Neuronal stem cell (in vitro differentiated cells): ENCODE data around the gene ARMH3.

Experiments
- DNase-seq: peaks from one replicate; pipeline ENCODE4 v3.0.0-alpha.2; 2013; ENCODE audit warnings: low spot score
- H2AFZ ChIP-seq: one replicate; pipeline ENCODE4 v1.6.1; 2013; ENCODE audit warnings: mild to moderate bottlenecking, low read length, inconsistent platforms
- H2AK5ac ChIP-seq: 2 replicates; pipeline ENCODE4 v1.6.1; 2013; ENCODE audit warnings: low read depth, mild to moderate bottlenecking, inconsistent platforms, low read length, moderate library complexity, mixed read lengths
- H2BK120ac ChIP-seq: 2 replicates; pipeline ENCODE4 v1.6.1; 2013; ENCODE audit warnings: low read depth, mild to moderate bottlenecking, inconsistent platforms, low read length, moderate library complexity, mixed read lengths
- H2BK12ac ChIP-seq: one replicate; pipeline ENCODE4 v1.6.1; 2013; ENCODE audit warnings: low read length, inconsistent platforms
- H2BK15ac ChIP-seq: 2 replicates; pipeline ENCODE4 v1.6.1; 2013; ENCODE audit warnings: mild to moderate bottlenecking, low read length, inconsistent platforms, mixed read lengths
- H2BK5ac ChIP-seq: one replicate; pipeline ENCODE4 v1.6.1; 2013; ENCODE audit warnings: inconsistent platforms, mild to moderate bottlenecking, low read length, moderate library complexity
- H3K14ac ChIP-seq: one replicate; pipeline ENCODE4 v1.6.1; 2013; ENCODE audit warnings: low read length, inconsistent platforms
- H3K18ac ChIP-seq: 2 replicates; pipeline ENCODE4 v1.6.1; 2013; ENCODE audit warnings: low read length, inconsistent platforms
- H3K23ac ChIP-seq: 2 replicates; pipeline ENCODE4 v1.6.1; 2013; ENCODE audit warnings: low read depth, mild to moderate bottlenecking, mixed read lengths, low read length, inconsistent platforms; ENCODE audit not compliant: poor library complexity
- H3K27ac ChIP-seq: replicated peaks from 3 replicates; pipeline ENCODE4 v1.5.1; 2013; ENCODE audit warnings: low read length, inconsistent platforms
- H3K27me3 ChIP-seq, 3 experiments: 2 replicates each; pipeline ENCODE4 v1.6.1; 2013; ENCODE audit warnings: low read length in 3 of 3, mild to moderate bottlenecking in 2 of 3, inconsistent platforms in 1 of 3, low read depth in 1 of 3, mixed read lengths in 1 of 3, moderate library complexity in 1 of 3; ENCODE audit not compliant: control insufficient read depth in 3 of 3, insufficient read depth in 3 of 3
- H3K36me3 ChIP-seq, 2 donors: replicated peaks in 1 of 2; 2 replicates each; pipeline ENCODE4 v1.6.1; 2013; ENCODE audit warnings: low read length in 2 of 2; ENCODE audit not compliant: control insufficient read depth in 2 of 2, insufficient read depth in 2 of 2
- H3K4ac ChIP-seq: 2 replicates; pipeline ENCODE4 v1.6.1; 2013; ENCODE audit warnings: inconsistent platforms, mild to moderate bottlenecking, low read length, moderate library complexity
- H3K4me1 ChIP-seq, 2 donors: 1 replicate in 1 of 2; 2 replicates in 1 of 2; pipeline ENCODE4 v1.6.1; 2013; ENCODE audit warnings: low read length in 2 of 2, low read depth in 1 of 2; ENCODE audit not compliant: control insufficient read depth in 2 of 2, insufficient read depth in 1 of 2
- H3K4me2 ChIP-seq: one replicate; pipeline ENCODE4 v1.6.1; 2013; ENCODE audit warnings: mild to moderate bottlenecking, low read length, inconsistent platforms; ENCODE audit not compliant: insufficient read depth, poor library complexity, severe bottlenecking
- H3K4me3 ChIP-seq, 2 donors: 2 replicates each; pipeline ENCODE4 v1.5.1; 2013; ENCODE audit warnings: low read length in 2 of 2, mild to moderate bottlenecking in 2 of 2, inconsistent platforms in 1 of 2, moderate library complexity in 1 of 2
- H3K79me1 ChIP-seq: one replicate; pipeline ENCODE4 v1.6.1; 2013; ENCODE audit warnings: low read depth, mild to moderate bottlenecking, inconsistent platforms, low read length, moderate library complexity
- H3K9ac ChIP-seq: one replicate; pipeline ENCODE4 v1.6.1; 2013; ENCODE audit warnings: mild to moderate bottlenecking, low read depth, low read length, inconsistent platforms; ENCODE audit not compliant: poor library complexity
- H3K9me3 ChIP-seq, 2 donors: replicated peaks in 1 of 2; 2 replicates each; pipeline versions ENCODE3 to v1.6.1; 2013; ENCODE audit warnings: low read length in 2 of 2, mild to moderate bottlenecking in 2 of 2, inconsistent platforms in 1 of 2, low read depth in 1 of 2, mixed read lengths in 1 of 2, moderate library complexity in 1 of 2; ENCODE audit not compliant: control insufficient read depth in 2 of 2, insufficient read depth in 1 of 2
- H4K8ac ChIP-seq: one replicate; pipeline ENCODE4 v1.6.1; 2013; ENCODE audit warnings: low read depth, mild to moderate bottlenecking, inconsistent platforms, low read length, moderate library complexity
- H4K91ac ChIP-seq: one replicate; pipeline ENCODE4 v1.6.1; 2013; ENCODE audit warnings: low read length, low read depth, mild to moderate bottlenecking, inconsistent platforms; ENCODE audit not compliant: poor library complexity
- WGBS, 2 donors: extraction: QIAGEN DNeasy Blood & Tissue Kit; methylation state at CpG; one replicate each; pipeline ENCODE4 v1.1.7; 2013; ENCODE audit warnings: missing lambda C conversion rate in 2 of 2, mixed read lengths in 1 of 2; ENCODE audit not compliant: insufficient read length in 2 of 2, insufficient replicate concordance in 1 of 2; ENCODE audit errors: extremely low coverage in 2 of 2; 5-methylcytosine and 5-hydroxymethylcytosine counted together

ARMH3 gene

DNA sequence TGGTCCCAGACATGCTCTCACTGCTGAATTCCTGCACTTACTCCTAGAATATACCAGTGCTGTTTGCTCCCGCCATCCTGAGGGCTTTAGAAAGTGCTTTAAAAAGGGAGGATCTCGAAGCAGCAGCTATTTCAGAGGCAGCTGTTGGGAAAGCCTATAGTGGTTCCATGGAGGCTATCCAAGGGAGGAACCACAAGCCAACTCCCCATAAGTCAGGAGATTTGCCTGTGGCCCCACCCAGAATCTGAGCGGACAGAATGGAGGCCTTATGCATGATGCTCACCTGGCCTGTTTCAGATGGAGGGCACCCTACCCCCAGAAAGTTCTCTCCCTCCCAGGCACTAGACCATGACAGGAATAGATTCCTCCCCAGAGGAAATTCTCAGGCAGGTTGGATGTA, 210.1 kb downstream of the ARMH3 start:
- Histone ChIP-seq H3K27ac (no peak overlapping the region), H2BK15ac (no peak overlapping the region), H3K18ac (no peak overlapping the region), H3K4ac (no peak overlapping the region), H4K8ac (no peak overlapping the region), H3K4me3 (no peak overlapping the region), H2AFZ (no peak overlapping the region), H2BK5ac (no peak overlapping the region), H3K36me3 (no peaks in the 10 kb centered on the region), H3K9ac (no peak overlapping the region), H3K14ac (no peak overlapping the region), H3K79me1 (no peaks in the 10 kb centered on the region), H3K4me2 (no peak overlapping the region), H4K91ac (no peak overlapping the region), H2AK5ac (no peak overlapping the region), H3K4me1 (peaks cover 6 to 12% of the 10 kb centered on the region in 2 donors), H3K23ac (no peak overlapping the region), H2BK12ac (no peak overlapping the region), H3K27me3 (peaks cover 0 to 19% (median 0%) of the 10 kb centered on the region in 3 experiments), H2BK120ac (no peak overlapping the region), H3K9me3 (no peaks in the 10 kb centered on the region)
- DNase-seq = no peak
- WGBS, 2 donors = no CpG with 5 or more reads among the region's 3 CpGs

DNA sequence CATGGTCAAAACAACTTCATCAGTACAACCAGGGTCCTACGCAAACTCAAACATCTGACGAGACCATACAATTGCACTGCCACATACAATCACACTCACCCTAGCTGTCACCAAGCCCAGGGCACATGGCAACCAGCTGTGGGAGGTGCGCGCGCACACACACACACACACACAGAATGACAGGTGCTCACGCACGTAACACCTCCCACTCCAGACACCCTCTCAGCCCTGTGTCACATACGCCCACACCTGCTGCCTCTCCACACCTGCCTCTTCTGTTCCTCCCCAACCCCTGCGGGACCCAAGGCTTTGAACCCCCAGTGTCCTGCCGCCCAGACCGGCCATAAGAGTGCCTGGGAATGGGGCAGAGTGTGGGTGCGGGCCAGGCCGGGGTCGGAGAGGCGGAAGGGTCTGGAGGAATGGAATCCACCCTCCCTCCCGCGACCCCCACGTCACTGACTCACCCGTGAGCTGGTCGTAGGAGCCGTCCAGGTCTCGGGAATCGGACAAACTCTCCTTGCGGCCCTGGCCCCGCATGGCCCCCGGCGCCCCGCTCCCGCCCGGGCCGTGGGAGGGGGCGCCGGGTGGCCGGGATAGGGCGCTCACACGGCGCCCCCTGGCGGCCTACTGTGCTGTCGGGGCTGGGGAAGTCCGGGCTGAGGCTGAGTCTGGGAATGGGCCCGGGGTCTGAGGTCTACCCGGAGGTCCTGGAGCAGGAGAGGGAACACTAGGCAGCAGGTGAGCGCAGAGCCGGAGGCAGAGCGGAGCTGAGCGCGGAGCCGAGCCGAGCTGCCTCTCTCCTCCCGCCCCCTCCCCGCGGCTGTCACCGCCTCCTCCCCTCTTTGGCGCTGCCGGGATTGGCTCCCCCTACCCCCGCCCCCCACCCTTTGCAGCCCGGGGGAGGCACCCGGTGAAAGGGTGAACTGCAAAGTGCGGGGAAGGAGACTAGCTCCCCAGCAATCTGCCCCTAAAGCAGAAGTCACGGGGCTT, 212.6 kb downstream of the ARMH3 start, which contains the start of gene KCNIP2:
Gene KCNIP2, minus strand, starts transcription at position 769 of the 990 bp plus-strand sequence. Its CDS starts 232 bp downstream, at position 537.
- Histone ChIP-seq H3K79me1 (no peaks in the 10 kb centered on the region), H3K4me1 (peaks cover 16 to 17% of the 10 kb centered on the region in 2 donors), H3K36me3 (no peaks in the 10 kb centered on the region), H2BK12ac (peak within 1 kb of the TSS; percentile 52), H4K8ac (no peak within 1 kb of the TSS), H3K4me3 (peak within 1 kb of the TSS in 1 of 2 donors; percentile 73), H2BK5ac (no peak within 1 kb of the TSS), H2BK120ac (no peak within 1 kb of the TSS), H2BK15ac (no peak within 1 kb of the TSS), H2AFZ (no peak within 1 kb of the TSS), H3K14ac (no peak within 1 kb of the TSS), H3K18ac (peak within 1 kb of the TSS; percentile 54), H3K4ac (no peak within 1 kb of the TSS), H3K27me3 (peaks cover 0 to 19% (median 0%) of the 10 kb centered on the region in 3 experiments), H2AK5ac (no peak within 1 kb of the TSS), H3K27ac (no peak within 1 kb of the TSS), H3K4me2 (peak within 1 kb of the TSS; percentile 60), H4K91ac (no peak within 1 kb of the TSS), H3K23ac (peak within 1 kb of the TSS; percentile 78), H3K9ac (peak within 1 kb of the TSS; percentile 54), H3K9me3 (no peaks in the 10 kb centered on the region)
- WGBS, 2 donors = no CpG with 5 or more reads among the region's 60 CpGs
- no peak for DNase-seq

- Histone ChIP-seq H2AK5ac (no peak overlapping the region), H3K14ac (no peak overlapping the region), H2BK12ac (no peak overlapping the region), H2BK120ac (no peak overlapping the region), H3K27me3 (peaks cover 0 to 19% (median 0%) of the 10 kb centered on the region in 3 experiments), H4K8ac (no peak overlapping the region), H3K18ac (no peak overlapping the region), H2BK15ac (no peak overlapping the region), H3K4me1 (peaks cover 16 to 17% of the 10 kb centered on the region in 2 donors), H3K27ac (no peak overlapping the region), H2AFZ (no peak overlapping the region), H3K4me3 (no peak overlapping the region), H2BK5ac (no peak overlapping the region), H3K23ac (no peak overlapping the region), H3K9me3 (no peaks in the 10 kb centered on the region), H3K36me3 (no peaks in the 10 kb centered on the region), H3K9ac (no peak overlapping the region), H3K4ac (no peak overlapping the region), H3K79me1 (no peaks in the 10 kb centered on the region), H4K91ac (no peak overlapping the region), H3K4me2 (no peak overlapping the region)
- no peak for DNase-seq
These were observed 214.1 kb downstream of the ARMH3 start for GRCh38 chr10:101841826-101842225.

DNA sequence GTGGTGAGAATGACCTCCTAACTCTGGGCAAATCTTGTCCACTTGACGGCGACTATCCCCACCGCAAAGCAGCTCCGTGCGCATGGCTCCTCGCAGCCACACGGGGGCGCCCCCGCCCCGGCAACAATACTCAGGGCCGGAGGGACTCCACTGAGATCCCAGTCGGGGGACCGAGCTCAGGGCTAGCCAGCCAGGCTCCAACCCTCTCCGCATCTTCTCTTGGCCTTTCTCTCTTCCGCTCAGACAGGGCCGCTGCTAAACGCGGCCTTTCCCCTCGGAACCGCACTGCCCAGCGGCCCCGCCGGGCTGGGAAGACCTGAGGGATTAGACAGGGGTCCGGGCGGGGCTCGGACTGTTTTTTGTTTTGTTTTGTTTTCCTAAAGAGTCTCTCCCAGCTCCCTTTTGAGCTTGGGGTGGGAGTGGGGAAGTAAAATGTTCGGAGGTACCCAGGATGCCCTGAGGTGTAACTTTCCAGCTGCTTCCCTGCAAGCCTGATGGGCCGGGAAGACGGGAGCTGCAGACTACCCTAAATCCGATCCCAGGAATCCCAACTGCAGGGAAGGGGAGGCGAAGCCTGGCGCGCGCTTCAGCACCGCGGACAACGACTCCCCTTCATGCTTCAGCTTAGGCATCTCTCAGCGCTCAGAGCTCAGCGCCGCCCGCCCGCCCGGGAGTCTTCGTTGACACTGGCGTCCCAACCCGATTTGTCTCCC, 215.1 kb downstream of the ARMH3 start:
- WGBS, 2 donors = no CpG with 5 or more reads among the region's 46 CpGs

More for the DNA sequence above, 215.1 kb downstream of the ARMH3 start:
- DNase-seq = peak; percentile 88
- H3K9ac ChIP-seq = no peak overlapping the region
- H2BK120ac ChIP-seq = no peak overlapping the region
- peak overlapping the region; percentile 75 for H3K4me2 ChIP-seq
- no peak overlapping the region for H2BK12ac ChIP-seq
- no peak overlapping the region for H4K91ac ChIP-seq
- H2BK5ac ChIP-seq = no peak overlapping the region
- no peaks in the 10 kb centered on the region for H3K9me3 ChIP-seq
- H3K36me3 ChIP-seq = no peaks in the 10 kb centered on the region
- H2AK5ac ChIP-seq = no peak overlapping the region
- peak overlapping the region; percentile 80 for H2AFZ ChIP-seq
- peak overlapping the region; percentile 51 to 55 for H3K4me3 ChIP-seq
- H4K8ac ChIP-seq = no peak overlapping the region
- H3K18ac ChIP-seq = no peak overlapping the region
- no peaks in the 10 kb centered on the region for H3K79me1 ChIP-seq
- H3K14ac ChIP-seq = no peak overlapping the region
- H3K4me1 ChIP-seq = peaks cover 16 to 18% of the 10 kb centered on the region in 2 donors
- H3K4ac ChIP-seq = no peak overlapping the region
- H2BK15ac ChIP-seq = no peak overlapping the region
- peaks cover 0 to 19% (median 0%) of the 10 kb centered on the region in 3 experiments for H3K27me3 ChIP-seq
- no peak overlapping the region for H3K27ac ChIP-seq
- H3K23ac ChIP-seq = no peak overlapping the region
